Activated naive CD8-positive, alpha-beta T cell treated with anti-CD3 and anti-CD28 coated beads, Interleukin-2, amount 10 ng/mL, durations not matched to agents 7 days and 5 days (primary cell): ENCODE measurements around the gene DSC2. TPM values are rescaled to one million over a fixed set of nuclear protein-coding genes. Genes with fewer than 3 reads are reported as not detected.
"Not testable (repeated sequence)": the region's sequence is repeated elsewhere in the genome, so short reads cannot be mapped to it uniquely, and the experiment has no call there.

Source experiments
- ATAC-seq: fragments of 150-1000 bp; cut with Tn5 transposase; one replicate; pipeline ENCODE4 v1.10.0; 2021; ENCODE audit warnings: low read depth, moderate library complexity
- POLR2A ChIA-PET: fragments of 350-600 bp; sonication (Branson Sonifier 250); formaldehyde crosslinking; loops from one replicate; lab custom pipeline; 2021; ENCODE audit warnings: antibody characterized with exemption; lab: Charles Lee
- DNase-seq: peaks from one replicate; pipeline ENCODE4 v3.0.0; 2021
- H3K27ac Mint-ChIP-seq: one replicate; pipeline ENCODE4 v1.8.0; 2022; ENCODE audit warnings: mild to moderate bottlenecking, mixed read lengths
- H3K27me3 Mint-ChIP-seq: one replicate; pipeline ENCODE4 v1.8.0; 2022; ENCODE audit warnings: mild to moderate bottlenecking, moderate library complexity, mixed read lengths
- H3K36me3 Mint-ChIP-seq: one replicate; pipeline ENCODE4 v1.8.0; 2021; ENCODE audit warnings: mild to moderate bottlenecking, mixed read lengths
- H3K4me1 Mint-ChIP-seq: one replicate; pipeline ENCODE4 v1.8.0; 2021; ENCODE audit warnings: mixed read lengths
- H3K4me3 Mint-ChIP-seq: one replicate; pipeline ENCODE4 v1.8.0; 2022; ENCODE audit warnings: mild to moderate bottlenecking, moderate library complexity, mixed read lengths
- H3K9me3 Mint-ChIP-seq: one replicate; pipeline ENCODE4 v1.8.0; 2021; ENCODE audit warnings: mixed read lengths
- total RNA-seq, 2 experiments: library from RNA; stranded (reverse); gene quantifications; one replicate each; pipeline ENCODE4 v1.2.3, GENCODE V29; 2021

DSC2 gene
- total RNA-seq, 2 experiments from 2014 or later = not detected

GRCh38 chr18:31048216-31048615, 54.0 kb downstream of the DSC2 start:
- Mint-ChIP-seq H3K36me3 (peaks cover 2% of the 10 kb centered on the region), H3K9me3 (peaks cover 3% of the 10 kb centered on the region), H3K27me3 (peaks cover 9% of the 10 kb centered on the region), H3K4me1 (no peaks in the 10 kb centered on the region), H3K27ac (no peak overlapping the region), H3K4me3 (no peak overlapping the region)
- POLR2A ChIA-PET = no interaction called here
- ATAC-seq = no peak
- no peak for DNase-seq

- peaks cover 3% of the 10 kb centered on the region for H3K4me1 Mint-ChIP-seq
- H3K36me3 Mint-ChIP-seq = peaks cover 3% of the 10 kb centered on the region
- no peak overlapping the region for H3K4me3 Mint-ChIP-seq
- H3K9me3 Mint-ChIP-seq = peaks cover 3% of the 10 kb centered on the region
- H3K27ac Mint-ChIP-seq = no peak overlapping the region
- H3K27me3 Mint-ChIP-seq = peaks cover 17% of the 10 kb centered on the region
- POLR2A ChIA-PET = no interaction called here
- DNase-seq (no peak), ATAC-seq (no peak)
These were observed 55.3 kb downstream of the DSC2 start for GRCh38 chr18:31046916-31047315.

- H3K9me3 Mint-ChIP-seq = peaks cover 5% of the 10 kb centered on the region
- DNase-seq (no peak), ATAC-seq (no peak)
- peaks cover 4% of the 10 kb centered on the region for H3K4me1 Mint-ChIP-seq
- H3K27ac Mint-ChIP-seq = no peak overlapping the region
- H3K4me3 Mint-ChIP-seq = no peak overlapping the region
- H3K36me3 Mint-ChIP-seq = peaks cover 5% of the 10 kb centered on the region
- peaks cover 30% of the 10 kb centered on the region for H3K27me3 Mint-ChIP-seq
- POLR2A ChIA-PET = no interaction called here
These were observed 56.6 kb downstream of the DSC2 start for GRCh38 chr18:31045599-31045998.

- ATAC-seq = no peak
- POLR2A ChIA-PET = no interaction called here
- H3K9me3 Mint-ChIP-seq = peaks cover 5% of the 10 kb centered on the region
- no peak for DNase-seq
- H3K36me3 Mint-ChIP-seq = peaks cover 5% of the 10 kb centered on the region
- H3K4me3 Mint-ChIP-seq = no peak overlapping the region
- peaks cover 37% of the 10 kb centered on the region for H3K27me3 Mint-ChIP-seq
- no peak overlapping the region for H3K27ac Mint-ChIP-seq
- peaks cover 4% of the 10 kb centered on the region for H3K4me1 Mint-ChIP-seq
These were observed 57.3 kb downstream of the DSC2 start for GRCh38 chr18:31044926-31045325.

- Mint-ChIP-seq H3K9me3 (peaks cover 5% of the 10 kb centered on the region), H3K27me3 (peaks cover 38% of the 10 kb centered on the region), H3K27ac (no peak overlapping the region), H3K4me3 (no peak overlapping the region), H3K36me3 (peaks cover 5% of the 10 kb centered on the region), H3K4me1 (peaks cover 4% of the 10 kb centered on the region)
- POLR2A ChIA-PET = no interaction called here
- DNase-seq (no peak), ATAC-seq (no peak)
These were observed 58.5 kb downstream of the DSC2 start for GRCh38 chr18:31043709-31044108.

GRCh38 chr18:31042406-31043181, 59.6 kb downstream of the DSC2 start, which contains the start of gene DSC3:
Gene DSC3 (minus strand): TSS chr18:31042742. CDS start chr18:31042660, 82 bp downstream.
- peak within 1 kb of the TSS; percentile 15 for H3K27ac Mint-ChIP-seq
- peaks cover 5% of the 10 kb centered on the region for H3K36me3 Mint-ChIP-seq
- DNase-seq (peak; percentile 28), ATAC-seq (no peak)
- POLR2A ChIA-PET = no interaction called here
- H3K9me3 Mint-ChIP-seq = peaks cover 5% of the 10 kb centered on the region
- H3K4me3 Mint-ChIP-seq = peak within 1 kb of the TSS; percentile 45
- H3K4me1 Mint-ChIP-seq = peaks cover 4% of the 10 kb centered on the region
- peaks cover 38% of the 10 kb centered on the region for H3K27me3 Mint-ChIP-seq

GRCh38 chr18:31042084-31042405, 60.2 kb downstream of the DSC2 start:
- Mint-ChIP-seq H3K4me1 (peaks cover 4% of the 10 kb centered on the region), H3K36me3 (peaks cover 5% of the 10 kb centered on the region), H3K4me3 (peak overlapping the region; percentile 45), H3K9me3 (peaks cover 5% of the 10 kb centered on the region), H3K27ac (peak overlapping the region; percentile 15), H3K27me3 (peaks cover 38% of the 10 kb centered on the region)
- DNase-seq (no peak), ATAC-seq (no peak)
- POLR2A ChIA-PET = no interaction called here

- Mint-ChIP-seq H3K27ac (peak overlapping the region; percentile 12), H3K27me3 (peaks cover 36% of the 10 kb centered on the region), H3K9me3 (peaks cover 5% of the 10 kb centered on the region), H3K4me1 (peaks cover 4% of the 10 kb centered on the region), H3K4me3 (peak overlapping the region; percentile 40), H3K36me3 (peaks cover 5% of the 10 kb centered on the region)
- DNase-seq (peak; percentile 29), ATAC-seq (no peak)
- POLR2A ChIA-PET = no interaction called here
These were observed 60.7 kb downstream of the DSC2 start for GRCh38 chr18:31041271-31042083.

- Mint-ChIP-seq H3K27ac (no peak overlapping the region), H3K27me3 (peaks cover 36% of the 10 kb centered on the region), H3K4me1 (peaks cover 4% of the 10 kb centered on the region), H3K9me3 (peaks cover 5% of the 10 kb centered on the region), H3K36me3 (peaks cover 5% of the 10 kb centered on the region), H3K4me3 (no peak overlapping the region)
- POLR2A ChIA-PET = no interaction called here
- DNase-seq (no peak), ATAC-seq (no peak)
These were observed 61.4 kb downstream of the DSC2 start for GRCh38 chr18:31040686-31041270.

GRCh38 chr18:31039426-31039825, 62.8 kb downstream of the DSC2 start:
- Mint-ChIP-seq H3K36me3 (peaks cover 5% of the 10 kb centered on the region), H3K4me1 (peaks cover 4% of the 10 kb centered on the region), H3K27ac (no peak overlapping the region), H3K4me3 (no peak overlapping the region), H3K27me3 (peaks cover 36% of the 10 kb centered on the region), H3K9me3 (peaks cover 3% of the 10 kb centered on the region)
- POLR2A ChIA-PET = no interaction called here
- ATAC-seq (no peak), DNase-seq (no peak)

- H3K4me1 Mint-ChIP-seq, H3K36me3 Mint-ChIP-seq, H3K9me3 Mint-ChIP-seq, H3K27ac Mint-ChIP-seq, POLR2A ChIA-PET, DNase-seq, ATAC-seq, H3K4me3 Mint-ChIP-seq: not testable (repeated sequence)
- peaks cover 26% of the 10 kb centered on the region for H3K27me3 Mint-ChIP-seq
These were observed 64.5 kb downstream of the DSC2 start for GRCh38 chr18:31037686-31038085.

- Mint-ChIP-seq H3K9me3 (peaks cover 2% of the 10 kb centered on the region), H3K4me3 (no peak overlapping the region), H3K36me3 (no peaks in the 10 kb centered on the region), H3K27me3 (no peaks in the 10 kb centered on the region), H3K4me1 (no peaks in the 10 kb centered on the region), H3K27ac (no peak overlapping the region)
- POLR2A ChIA-PET = no interaction called here
- no peak for ATAC-seq
- no peak for DNase-seq
These were observed 67.7 kb downstream of the DSC2 start for GRCh38 chr18:31034541-31034940.

- Mint-ChIP-seq H3K27me3 (no peaks in the 10 kb centered on the region), H3K27ac (no peak overlapping the region), H3K36me3 (no peaks in the 10 kb centered on the region), H3K4me3 (no peak overlapping the region), H3K4me1 (no peaks in the 10 kb centered on the region), H3K9me3 (peaks cover 2% of the 10 kb centered on the region)
- POLR2A ChIA-PET = no interaction called here
- no peak for ATAC-seq
- DNase-seq = no peak
These were observed 71.5 kb downstream of the DSC2 start for GRCh38 chr18:31030574-31031278.
